DND-41 (cell line): ENCODE measurements around the gene ANKRD31.
"Not testable (repeated sequence)": the region's sequence is repeated elsewhere in the genome, so short reads cannot be mapped to it uniquely, and the experiment has no call there.

Experiments used
- CTCF ChIP-seq: IDR thresholded peaks from 2 replicates; pipeline ENCODE4 v1.5.1; 2012; ENCODE audit warnings: borderline replicate concordance, low read length, moderate library complexity, mild to moderate bottlenecking; ENCODE audit not compliant: poor library complexity, severe bottlenecking; ENCODE audit errors: extremely low read depth
- EZH2 ChIP-seq: IDR thresholded peaks from 3 replicates; pipeline ENCODE4 v1.6.1; 2012; ENCODE audit warnings: borderline replicate concordance, low read depth, mild to moderate bottlenecking, moderate library complexity, low read length, inconsistent platforms; ENCODE audit not compliant: severe bottlenecking

- not testable (repeated sequence) for TF ChIP-seq CTCF, EZH2
Measured at GRCh38 chr5:75220787-75221186, 15.9 kb downstream of the ANKRD31 start.
